ENCODE measurements around the gene RSBN1L.
"Not testable (repeated sequence)": the region's sequence is repeated elsewhere in the genome, so short reads cannot be mapped to it uniquely, and the experiment has no call there.

Gene RSBN1L

DNA sequence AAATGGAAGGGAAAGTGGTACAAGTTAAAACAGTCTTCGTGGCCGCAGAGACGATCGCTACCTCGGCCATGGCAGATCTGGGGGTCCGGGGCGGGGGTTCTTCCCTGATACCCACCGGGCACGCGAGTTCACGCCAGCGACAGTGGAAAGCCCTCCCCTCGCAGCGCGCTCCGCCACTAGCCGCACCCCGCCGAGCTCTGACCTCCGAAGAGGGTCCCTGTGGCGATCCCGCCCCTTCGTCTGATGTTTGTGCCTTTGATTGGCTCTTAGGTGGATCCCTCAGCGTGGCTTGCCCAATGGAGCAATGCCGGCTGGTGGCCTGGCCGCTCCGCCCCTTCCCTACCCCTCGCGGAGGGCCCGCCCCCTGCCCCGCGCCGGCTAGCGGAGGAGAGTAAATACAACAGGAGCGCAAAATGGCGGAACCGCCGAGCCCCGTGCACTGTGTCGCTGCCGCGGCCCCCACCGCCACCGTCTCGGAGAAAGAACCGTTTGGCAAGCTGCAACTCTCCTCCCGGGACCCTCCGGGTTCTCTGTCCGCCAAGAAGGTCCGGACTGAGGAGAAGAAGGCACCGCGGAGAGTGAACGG, at the start of gene RSBN1L:
Gene RSBN1L (plus strand): TSS at position 403 of the 586 bp plus-strand sequence. CDS start 11 bp downstream, at position 414.
- DNase-seq (ENCODE audit: low read depth, low spot score) = peak; percentile 91

DNA sequence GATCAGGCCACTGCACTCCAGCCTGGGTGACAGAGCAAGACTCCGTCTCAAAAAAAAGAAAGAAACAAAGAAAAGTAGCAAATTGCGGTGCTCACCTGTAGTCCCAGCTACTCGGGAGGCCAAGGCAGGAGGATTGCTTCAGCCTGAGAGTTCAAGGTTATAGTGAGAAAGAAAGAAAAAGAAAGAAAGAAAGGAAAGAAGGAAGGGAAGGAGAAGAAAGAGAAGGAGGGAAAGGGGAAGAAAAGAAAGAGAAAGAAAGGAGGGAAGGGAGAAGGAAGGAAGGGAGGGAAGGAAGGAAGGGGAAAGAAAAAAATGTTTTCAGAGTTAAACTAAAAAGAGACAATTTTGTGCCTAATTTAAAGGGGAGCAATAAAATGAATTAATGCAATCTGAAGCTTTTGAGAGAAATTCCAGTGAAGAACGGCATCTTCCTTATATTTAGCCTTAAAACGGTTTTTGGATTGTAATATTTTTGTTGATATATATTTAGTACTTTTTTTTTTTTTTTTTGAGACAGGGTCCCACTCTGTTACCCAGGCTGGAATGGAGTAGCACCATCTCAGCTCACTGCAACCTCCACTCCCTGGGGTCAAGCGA, 47.4 kb upstream of the RSBN1L start:
- no peak for DNase-seq (ENCODE audit: low read depth, low spot score)

DNA sequence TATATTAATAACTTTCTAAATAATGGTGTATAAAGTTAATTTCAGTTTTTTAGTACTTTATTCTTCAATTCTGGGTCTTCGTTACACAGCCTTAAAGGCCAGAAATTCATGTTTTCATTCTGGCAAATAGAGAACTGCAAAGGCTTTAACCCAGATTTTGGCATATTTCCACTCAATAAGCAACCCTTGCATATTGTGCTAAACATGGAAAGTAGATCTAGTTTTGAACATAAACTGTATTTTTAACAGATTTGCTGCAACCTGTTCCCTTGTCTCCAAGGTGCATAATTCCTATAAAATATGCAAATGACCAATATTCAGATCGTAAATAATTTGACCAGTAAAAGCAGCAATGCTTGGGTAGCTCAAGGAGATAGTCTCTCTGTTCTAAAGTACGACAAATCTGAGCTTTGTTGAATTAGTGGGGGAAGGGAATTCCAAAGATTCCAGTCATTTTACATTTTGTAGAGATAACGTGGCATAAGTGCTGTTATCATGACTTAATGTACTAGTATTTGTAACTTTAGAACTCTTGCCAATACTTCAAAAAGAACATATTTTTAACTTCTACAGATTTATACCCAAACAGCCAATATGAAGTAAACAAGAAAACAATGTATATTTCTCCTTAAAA, 46.4 kb upstream of the RSBN1L start:
- no peak for DNase-seq (ENCODE audit: low read depth, low spot score)

DNA sequence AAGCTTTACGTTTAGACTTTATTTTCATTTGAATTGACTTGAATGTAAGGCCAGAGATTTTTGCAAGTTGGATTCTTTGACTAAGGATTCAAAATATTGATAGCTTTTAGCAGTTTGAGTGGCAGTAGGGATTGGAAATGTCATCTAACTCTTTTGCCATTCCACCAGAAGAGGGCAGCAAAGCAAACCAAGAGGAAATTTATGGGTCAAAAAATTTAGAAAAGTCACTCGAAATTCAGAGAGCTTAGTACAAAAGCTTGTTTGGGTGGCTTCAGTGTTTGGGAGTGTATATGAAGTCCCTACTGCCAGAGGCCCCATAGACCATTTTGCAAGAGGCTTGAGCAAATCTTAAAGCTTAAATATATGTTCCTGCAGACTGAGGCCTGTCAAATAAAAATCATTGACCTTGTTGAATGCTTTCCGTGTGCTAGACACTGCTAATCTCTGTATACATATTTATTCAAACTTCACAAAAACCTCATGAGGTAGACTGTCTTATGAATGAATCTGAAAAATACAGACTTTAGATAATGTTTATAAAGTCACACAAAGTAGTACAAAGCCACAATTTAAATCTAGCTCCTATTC, 44.6 kb upstream of the RSBN1L start:
- no peak for DNase-seq (ENCODE audit: low read depth, low spot score)

DNA sequence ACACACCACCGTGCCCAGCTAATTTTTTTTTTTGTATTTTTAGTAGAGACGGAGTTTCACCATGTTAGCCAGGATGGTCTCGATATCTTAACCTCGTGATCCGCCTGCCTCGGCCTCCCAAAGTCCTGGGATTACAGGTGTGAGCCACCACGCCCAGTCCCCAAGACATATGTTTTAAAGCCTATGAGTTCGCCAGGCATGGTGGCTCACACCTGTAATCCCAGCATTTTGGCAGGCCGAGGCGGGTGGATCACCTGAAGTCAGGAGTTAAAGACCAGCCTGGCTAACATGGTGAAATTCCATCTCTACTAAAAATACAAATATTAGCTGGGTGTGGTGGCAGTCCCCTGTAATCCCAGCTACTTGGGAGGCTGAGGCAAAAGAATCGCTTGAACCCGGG, 43.4 kb upstream of the RSBN1L start:
- DNase-seq (ENCODE audit: low read depth, low spot score) = not testable (repeated sequence)

DNA sequence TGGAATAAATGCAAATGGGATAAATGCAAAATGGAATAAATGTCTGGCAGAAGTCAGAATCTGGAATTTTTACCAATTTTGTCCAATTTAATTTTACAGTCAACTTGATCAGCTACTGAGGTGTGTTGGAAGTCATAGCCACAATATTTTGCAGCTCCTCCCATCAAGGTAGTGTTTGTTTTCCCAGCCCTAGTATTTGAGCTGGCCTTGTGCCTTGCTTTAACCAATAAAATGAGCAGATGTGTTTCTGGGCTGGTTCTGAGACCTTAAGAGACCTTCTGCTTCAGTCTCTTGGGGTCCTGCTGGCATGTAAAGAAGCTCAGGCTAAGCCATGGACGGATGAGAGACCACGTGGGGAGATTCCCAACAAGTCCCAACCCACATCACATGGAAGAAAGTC, 42.7 kb upstream of the RSBN1L start:
- no peak for DNase-seq (ENCODE audit: low read depth, low spot score)

DNA sequence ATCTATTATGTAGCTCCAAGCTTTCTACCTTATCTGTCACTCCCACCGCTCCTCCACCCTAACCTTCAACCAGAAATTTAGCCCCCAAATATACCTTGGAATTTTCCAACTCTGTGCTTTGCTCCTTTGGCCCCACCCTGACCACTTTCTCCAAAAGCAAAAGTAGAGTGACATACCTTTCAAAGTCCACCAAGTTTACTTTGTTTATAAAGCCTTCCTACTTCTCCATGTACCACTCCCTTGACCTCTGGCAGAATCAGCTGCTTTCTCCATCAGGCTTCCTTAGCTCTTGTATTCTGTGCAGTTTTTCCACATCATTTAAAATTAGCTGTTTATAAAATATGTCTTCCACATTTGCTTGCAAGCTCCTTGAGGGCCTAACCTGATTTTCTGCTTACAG, 40.9 kb upstream of the RSBN1L start:
- DNase-seq (ENCODE audit: low read depth, low spot score) = no peak

DNA sequence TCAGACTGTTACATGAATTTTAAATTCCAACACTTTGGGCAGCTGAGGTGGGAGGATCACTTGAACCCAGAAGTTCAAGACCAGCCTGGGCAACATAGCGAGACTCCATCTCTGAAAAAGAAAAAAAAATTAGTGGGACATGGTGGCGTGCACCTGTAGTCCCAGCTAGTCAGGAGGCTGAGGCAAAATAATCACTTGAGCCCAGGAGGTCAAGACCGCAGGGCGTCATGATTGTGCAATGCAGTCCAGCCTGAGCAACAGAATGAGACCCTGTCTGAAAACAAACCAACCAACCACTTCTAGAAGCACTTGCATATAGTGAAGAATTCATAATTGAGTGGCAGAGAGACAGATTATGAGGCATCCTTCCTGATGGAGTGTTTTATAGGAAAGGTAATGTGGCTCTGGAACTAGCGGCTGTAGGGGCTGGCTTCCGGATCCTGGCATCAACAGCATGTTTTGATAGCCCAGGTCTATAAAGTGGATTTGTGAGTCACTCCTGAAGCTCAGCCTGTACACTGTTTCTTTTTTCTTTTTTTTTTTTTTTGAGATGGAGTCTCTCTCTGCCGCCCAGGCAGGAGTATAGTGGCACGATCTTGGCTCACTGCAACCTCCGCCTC, 40.3 kb upstream of the RSBN1L start:
- no peak for DNase-seq (ENCODE audit: low read depth, low spot score)

DNA sequence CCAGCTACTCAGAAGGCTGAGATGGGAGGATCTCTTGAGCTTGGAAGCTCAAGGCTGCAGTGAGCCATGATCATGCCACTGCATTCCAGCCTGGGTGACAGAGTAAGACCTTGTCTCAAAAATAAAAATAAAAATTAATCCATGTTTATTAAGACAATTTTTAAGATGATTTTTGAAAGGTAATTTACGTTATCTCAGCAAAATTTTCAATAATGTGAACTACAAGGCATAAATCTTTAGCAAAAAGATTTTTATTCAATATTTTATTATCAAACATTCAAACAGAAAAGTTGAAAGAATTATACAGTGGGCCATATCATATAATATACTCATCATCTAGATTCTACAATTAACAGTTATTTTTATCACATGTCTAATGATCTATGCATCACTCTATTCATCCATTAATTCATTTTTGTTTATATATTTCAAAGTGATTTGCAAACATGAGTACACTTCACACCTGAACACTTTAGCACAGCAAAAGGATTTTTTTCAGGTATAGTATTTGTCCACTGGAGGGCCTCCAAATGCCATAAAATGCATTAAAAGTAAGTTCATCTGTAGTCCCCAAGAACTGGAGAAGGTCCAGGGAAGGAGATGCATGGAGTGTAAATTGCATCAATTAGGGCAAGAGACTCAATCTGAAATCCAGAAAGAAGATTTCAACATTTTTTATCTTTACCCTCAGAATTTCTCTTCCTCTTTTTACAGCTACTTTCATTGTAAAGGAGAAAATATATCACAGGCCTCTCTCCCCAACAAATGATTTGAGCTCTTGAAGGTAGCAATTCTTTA, 38.6 kb upstream of the RSBN1L start:
- no peak for DNase-seq (ENCODE audit: low read depth, low spot score)

DNA sequence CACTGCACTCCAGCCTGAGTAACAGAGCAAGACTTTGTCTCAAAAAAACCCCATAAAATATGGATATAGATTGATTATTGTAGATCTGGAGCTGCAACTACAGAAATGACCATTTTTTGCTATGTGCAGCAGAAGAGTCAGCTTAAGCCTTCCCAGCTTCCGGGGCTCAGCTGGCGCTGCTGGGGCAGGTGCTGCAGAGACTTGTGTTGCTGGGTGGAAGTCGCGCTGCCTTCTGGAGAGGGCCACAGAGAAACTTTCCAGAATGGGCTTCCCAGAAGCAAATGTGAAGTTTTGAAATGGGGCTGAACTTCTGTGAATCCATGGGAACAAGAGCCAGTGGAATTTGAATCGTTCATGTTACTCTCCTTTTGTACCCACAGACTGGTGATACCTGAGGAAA, 37.3 kb upstream of the RSBN1L start:
- no peak for DNase-seq (ENCODE audit: low read depth, low spot score)

DNA sequence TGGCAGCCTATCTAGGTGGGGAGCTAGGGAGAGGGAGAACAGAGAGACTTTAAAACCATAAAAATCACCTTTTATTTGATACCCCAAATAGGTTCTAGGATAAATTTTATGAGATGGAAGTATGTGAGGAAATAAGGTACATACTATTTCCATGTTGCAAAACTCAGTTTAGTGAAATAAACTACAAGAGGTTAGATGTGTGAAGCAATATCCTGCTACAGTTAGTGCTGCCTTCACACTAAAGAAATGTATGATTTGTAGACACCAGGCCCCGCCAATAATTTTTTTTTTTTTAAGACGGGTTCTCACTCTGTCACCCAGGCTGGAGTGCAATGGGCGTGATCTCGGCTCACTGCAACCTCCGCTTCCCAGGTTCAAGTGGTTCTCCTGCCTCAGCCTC, 34.4 kb upstream of the RSBN1L start:
- DNase-seq (ENCODE audit: low read depth, low spot score) = no peak

DNA sequence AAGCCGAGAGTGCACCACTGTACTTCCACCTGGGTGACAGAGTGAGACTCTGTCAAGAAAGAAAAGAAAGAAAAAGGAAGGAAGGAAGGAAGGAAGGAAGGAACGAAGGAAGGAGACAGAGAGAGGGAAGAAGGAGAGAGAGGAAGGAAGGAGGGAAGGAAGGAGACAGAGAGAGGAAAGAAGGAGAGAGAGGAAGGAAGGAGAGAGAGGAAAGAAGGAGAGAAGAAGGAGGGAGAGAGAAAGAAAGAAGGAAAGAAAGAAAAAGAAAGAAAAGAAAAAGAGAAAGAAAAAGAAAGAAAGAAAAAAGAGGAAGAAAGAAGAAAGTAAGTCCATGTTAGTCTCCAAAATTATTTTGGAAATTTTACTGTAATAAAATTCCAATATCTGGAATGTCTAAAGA, 33.4 kb upstream of the RSBN1L start:
- no peak for DNase-seq (ENCODE audit: low read depth, low spot score)

DNA sequence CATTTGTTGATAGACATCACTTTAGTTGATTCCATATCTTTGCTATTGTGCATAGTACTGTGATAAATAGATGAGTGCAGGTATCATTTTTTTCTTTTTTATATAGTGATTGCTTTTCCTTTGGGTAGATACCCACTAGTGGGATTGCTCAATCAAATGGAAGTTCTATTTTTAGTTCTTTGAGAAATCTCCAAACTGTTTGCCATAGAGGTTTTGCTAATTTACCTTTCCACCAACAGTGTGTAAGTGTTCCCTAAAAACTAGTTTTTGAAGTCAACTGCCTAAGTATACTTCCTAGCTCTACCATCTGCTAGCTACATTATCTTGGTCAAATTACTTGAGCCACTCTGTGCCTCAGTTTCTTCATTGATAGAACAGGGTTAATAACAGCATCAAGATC, 31.5 kb upstream of the RSBN1L start:
- DNase-seq (ENCODE audit: low read depth, low spot score) = no peak

DNA sequence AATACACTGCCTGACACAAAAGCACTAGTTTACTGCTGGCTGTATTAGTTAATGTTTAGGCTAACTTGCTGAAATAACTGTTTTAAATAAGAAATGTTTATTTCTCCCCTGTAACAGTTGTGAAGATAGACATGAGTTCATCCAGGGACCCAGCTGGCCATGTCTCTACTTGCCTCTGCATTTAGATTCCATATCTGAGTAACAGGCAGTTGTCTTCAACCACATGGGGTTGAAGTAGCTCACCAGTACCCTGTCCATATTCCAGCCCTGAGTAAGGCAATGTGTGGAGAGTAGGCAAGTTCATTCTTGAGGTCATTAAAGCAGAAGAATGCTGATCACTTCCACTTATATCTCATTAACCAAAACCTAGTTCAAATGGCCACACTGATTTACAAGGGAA, 31.1 kb upstream of the RSBN1L start:
- no peak for DNase-seq (ENCODE audit: low read depth, low spot score)

DNA sequence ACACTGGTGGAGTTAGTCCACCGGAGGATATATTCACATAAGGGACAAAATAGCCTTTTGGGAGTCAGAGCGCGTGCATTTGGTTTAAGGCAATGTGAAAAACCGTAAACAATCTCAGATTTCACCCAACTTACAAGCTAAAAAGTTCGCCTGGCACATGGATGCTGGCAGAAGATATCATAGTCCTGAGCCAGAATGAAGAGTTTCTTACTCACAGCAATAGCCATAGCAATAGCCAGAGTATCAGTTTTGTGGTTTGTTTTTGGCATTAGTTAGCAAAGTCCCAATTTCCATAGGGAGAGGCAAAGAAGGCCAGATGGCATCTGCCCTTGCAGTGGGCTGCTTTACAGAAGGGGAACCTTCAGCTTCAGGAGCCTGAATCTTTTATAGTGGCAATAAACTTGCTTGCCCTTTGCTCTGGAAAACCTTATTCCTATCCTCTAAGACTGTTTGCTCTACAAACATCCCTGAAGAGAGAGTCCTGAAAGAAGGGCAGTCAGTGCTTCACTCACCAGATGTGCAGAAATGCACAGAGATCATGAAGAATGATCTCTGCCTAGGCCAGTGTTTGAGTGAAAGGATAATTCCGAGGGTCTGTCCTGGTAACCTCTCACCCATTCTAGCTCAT, 28.7 kb upstream of the RSBN1L start:
- DNase-seq (ENCODE audit: low read depth, low spot score) = no peak

DNA sequence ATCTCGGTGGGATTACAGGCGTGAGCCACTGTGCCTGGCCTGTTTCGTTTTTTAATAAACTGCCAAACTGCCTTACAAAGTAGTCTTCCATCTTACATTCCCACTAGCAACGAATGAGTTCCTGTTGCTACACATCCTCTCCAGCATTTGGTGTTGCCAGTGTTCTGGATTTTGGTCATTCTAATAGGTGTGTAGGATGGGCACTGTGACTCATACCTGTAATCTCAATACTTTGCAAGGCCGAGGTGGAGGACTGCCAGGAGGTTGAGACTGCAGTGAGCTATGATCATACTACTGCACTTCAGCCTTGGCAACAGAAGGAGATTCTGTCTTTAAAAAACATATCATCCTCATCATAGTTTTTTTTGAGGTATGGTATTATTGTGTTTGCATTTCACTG, 21.4 kb upstream of the RSBN1L start:
- DNase-seq (ENCODE audit: low read depth, low spot score) = no peak

DNA sequence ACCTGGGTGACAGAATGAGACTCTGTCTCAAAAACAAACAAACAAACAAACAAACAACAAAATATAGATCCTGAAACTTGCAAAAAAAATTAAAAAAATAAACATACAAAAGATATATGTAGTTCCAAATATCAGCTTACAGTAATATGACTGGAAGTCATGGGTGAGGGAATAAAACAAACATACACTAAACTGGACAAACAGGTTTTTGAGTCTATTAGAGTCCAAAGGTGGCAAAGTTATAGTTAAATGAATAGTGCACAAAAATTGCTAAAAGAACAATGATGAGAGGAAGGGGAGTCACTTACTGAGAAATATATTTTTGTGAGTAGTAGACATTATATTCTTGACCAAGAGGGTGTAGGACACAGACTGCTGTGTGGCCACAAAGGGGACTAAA, 16.7 kb upstream of the RSBN1L start:
- DNase-seq (ENCODE audit: low read depth, low spot score) = no peak

DNA sequence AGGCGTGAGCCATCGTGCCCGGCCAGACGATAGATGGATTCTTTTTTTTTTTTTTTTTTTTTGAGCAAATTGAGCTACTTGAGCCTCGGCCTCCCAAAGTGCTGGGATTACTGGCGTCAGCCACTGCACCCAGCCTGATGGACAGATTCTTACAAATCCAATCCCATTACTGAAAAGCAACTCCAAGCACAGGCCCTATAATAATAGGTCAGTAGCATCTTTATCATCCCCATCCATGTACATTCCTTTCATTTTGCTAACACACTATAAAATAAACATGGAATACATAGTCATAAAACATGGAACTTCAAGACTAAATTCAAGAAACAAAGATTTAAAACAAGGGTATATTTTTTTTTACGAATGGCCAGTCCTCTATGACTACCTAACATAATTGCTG, 16.0 kb upstream of the RSBN1L start:
- DNase-seq (ENCODE audit: low read depth, low spot score) = no peak

DNA sequence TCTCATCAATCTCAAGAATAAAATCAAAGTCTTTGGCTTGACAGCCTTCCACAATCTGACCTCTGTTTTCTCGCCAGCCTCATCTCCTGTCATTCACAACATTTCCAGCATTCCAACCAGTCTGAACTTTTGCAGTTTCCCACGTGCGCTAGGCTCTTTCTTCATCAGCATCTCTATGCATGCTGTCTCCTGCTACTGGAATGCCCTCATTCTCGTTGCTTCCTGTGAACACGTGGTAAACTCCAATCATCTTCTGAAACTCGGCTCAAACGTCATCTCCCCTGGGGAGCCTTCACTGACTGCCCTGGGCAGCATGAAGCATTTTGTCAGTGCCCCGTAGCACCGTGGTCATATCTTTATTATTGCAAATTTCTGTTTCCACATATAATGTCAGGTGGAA, 12.2 kb upstream of the RSBN1L start:
- DNase-seq (ENCODE audit: low read depth, low spot score) = peak; percentile 59

DNA sequence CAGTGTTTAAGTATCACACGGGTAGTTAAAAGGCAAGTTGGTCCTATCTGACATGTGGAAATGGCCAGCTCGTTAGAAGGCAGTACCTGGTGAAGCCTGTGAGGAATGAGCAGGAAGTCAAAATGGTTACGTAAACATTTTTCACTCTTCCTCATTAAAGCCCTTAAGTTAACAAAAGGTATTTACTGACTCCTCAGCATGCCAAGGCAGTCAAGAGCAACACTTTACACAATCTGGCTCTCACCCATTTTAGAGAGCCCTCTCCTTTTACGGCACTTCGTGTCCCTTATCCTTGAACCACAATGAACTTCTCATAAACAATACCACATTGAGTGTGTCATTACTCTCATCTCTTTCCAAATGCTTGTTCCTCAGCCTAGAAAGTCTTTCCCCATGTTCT, 11.0 kb upstream of the RSBN1L start:
- DNase-seq (ENCODE audit: low read depth, low spot score) = no peak

DNA sequence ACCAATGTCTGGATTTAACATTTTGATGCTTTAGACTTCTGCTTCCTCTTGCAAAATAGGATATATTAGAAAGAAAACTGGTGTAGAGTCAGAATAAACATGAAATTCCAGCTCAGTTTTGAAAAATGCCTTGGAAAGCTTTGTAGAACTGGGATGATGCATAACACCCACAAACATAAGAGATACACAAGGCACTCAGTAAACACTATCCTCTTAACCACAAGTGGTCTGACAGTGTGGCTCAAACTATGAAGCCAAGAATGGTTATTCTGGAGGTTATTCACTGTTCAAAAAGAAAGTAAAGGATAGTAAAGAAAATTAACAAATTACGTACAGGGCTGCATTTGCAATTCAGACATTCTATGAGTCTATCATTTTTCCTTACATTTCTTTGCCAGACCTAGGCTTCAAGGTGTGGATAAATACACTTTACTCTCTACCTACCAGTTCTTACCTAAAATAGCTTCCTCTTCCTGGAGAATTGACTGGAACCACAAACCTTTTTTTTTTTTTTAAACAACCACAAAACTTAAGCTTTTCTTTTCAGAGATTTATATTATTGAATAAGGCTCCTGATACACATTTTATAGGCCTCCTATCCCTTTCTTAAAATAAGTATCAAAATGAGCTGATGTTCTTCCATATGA, 9.0 kb upstream of the RSBN1L start:
- no peak for DNase-seq (ENCODE audit: low read depth, low spot score)
